ENCODE results near the gene NSMCE1. TPM values are rescaled to one million over a fixed set of nuclear protein-coding genes. Genes with fewer than 3 reads are reported as not detected.
"Not testable (repeated sequence)": the region's sequence is repeated elsewhere in the genome, so short reads cannot be mapped to it uniquely, and the experiment has no call there.

Gene NSMCE1
- total and polyA plus RNA-seq, 2 donors (not counting 1 experiment from before 2014, with no cell fraction given) = 29.0 to 61.9 TPM

DNA sequence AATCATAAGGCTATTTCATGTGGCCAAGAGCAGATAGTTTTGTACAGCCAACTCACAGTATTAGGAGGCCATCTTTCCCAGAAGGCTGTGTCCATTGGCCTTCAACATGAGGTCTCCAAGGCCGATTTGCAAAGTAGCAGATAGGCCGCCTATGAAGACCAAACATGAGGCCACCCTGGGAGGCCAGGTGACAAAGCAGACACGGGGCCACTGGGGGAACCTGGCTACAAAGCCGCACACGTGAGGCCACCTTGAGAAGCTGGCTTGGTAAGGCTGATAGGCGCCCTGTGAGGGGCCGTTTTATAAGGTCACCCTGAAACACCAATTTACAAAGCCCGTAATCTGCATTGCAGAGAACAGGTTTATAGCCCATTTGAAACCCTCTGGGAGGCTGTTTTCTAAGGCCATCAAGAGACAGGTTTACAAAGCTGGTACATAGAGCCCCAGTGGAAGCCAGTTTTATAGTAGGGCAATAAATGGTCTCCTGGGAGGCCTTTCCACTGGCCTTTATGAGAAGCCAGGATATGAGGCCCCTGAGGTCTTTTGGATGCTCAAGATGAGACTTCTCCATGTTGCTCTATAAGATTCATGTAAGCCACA, 60.4 kb downstream of the NSMCE1 start:
- no peak overlapping the region for H3K27ac ChIP-seq (ENCODE audit: low read length in 2 of 2)
- Mint-ChIP-seq H3K27me3 (no peaks in the 10 kb centered on the region), H3K9me3 (ENCODE audit: insufficient read depth) (no peaks in the 10 kb centered on the region), H3K4me1 (peaks cover 25% of the 10 kb centered on the region), H3K4me3 (no peak overlapping the region), H3K27ac (no peak overlapping the region)
- H3K36me3 ChIP-seq (replicated peaks in 1 of 2; ENCODE audit: control extremely low read depth in 1 of 2, control insufficient read depth in 1 of 2, extremely low read depth in 1 of 2, insufficient read depth in 2 of 2, low read length in 1 of 2) = peaks cover 0 to 20% of the 10 kb centered on the region in 2 experiments
- no peak overlapping the region for H2AFZ ChIP-seq (ENCODE audit: insufficient read depth, low read depth, low read length, poor library complexity, severe bottlenecking)
- no peak overlapping the region for H3K4me3 ChIP-seq (ENCODE audit: control extremely low read depth in 1 of 5, extremely low read depth in 1 of 5, insufficient read depth in 1 of 5, low read depth in 2 of 5, low read length in 4 of 5)
- TF ChIP-seq, protein P1, sequence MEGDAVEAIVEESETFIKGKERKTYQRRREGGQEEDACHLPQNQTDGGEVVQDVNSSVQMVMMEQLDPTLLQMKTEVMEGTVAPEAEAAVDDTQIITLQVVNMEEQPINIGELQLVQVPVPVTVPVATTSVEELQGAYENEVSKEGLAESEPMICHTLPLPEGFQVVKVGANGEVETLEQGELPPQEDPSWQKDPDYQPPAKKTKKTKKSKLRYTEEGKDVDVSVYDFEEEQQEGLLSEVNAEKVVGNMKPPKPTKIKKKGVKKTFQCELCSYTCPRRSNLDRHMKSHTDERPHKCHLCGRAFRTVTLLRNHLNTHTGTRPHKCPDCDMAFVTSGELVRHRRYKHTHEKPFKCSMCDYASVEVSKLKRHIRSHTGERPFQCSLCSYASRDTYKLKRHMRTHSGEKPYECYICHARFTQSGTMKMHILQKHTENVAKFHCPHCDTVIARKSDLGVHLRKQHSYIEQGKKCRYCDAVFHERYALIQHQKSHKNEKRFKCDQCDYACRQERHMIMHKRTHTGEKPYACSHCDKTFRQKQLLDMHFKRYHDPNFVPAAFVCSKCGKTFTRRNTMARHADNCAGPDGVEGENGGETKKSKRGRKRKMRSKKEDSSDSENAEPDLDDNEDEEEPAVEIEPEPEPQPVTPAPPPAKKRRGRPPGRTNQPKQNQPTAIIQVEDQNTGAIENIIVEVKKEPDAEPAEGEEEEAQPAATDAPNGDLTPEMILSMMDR (IDR thresholded peaks at IDR 0.05) = no peak
- no peak for TF ChIP-seq EZH2 (IDR thresholded peaks at IDR 0.05; ENCODE audit: borderline replicate concordance, insufficient read depth, low read depth, low read length, poor library complexity, severe bottlenecking)
- no peaks in the 10 kb centered on the region for H3K9me3 ChIP-seq (ENCODE audit: control extremely low read depth in 1 of 3, control insufficient read depth in 2 of 3, insufficient read depth in 1 of 3, low read length in 2 of 3)
- intact Hi-C loops (cut with micrococcal nuclease) = no loop called here
- no peaks in the 10 kb centered on the region for H4K20me1 ChIP-seq (ENCODE audit: control insufficient read depth, insufficient read depth, low read length, poor library complexity, severe bottlenecking)
- no peaks in the 10 kb centered on the region for H3K27me3 ChIP-seq (replicated peaks in 1 of 4; ENCODE audit: control extremely low read depth in 1 of 4, control insufficient read depth in 3 of 4, insufficient read depth in 4 of 4, low read length in 3 of 4)
- POLR2A ChIA-PET = no interaction called here
- ATAC-seq (ENCODE audit: low read depth) (no peak), DNase-seq (no peak)
- H3K4me1 ChIP-seq (ENCODE audit: control insufficient read depth in 2 of 2, insufficient read depth in 2 of 2, low read length in 2 of 2) = peaks cover 21 to 25% of the 10 kb centered on the region in 2 donors
- peaks cover 54% of the 10 kb centered on the region for H3K79me2 ChIP-seq (ENCODE audit: control insufficient read depth, insufficient read depth, low read length)
- H3K9ac ChIP-seq (ENCODE audit: low read length) = no peak overlapping the region
- H3K4me2 ChIP-seq (replicated peaks; ENCODE audit: low read depth, low read length, poor library complexity, severe bottlenecking) = no peak overlapping the region
- CTCF ChIA-PET = interaction anchor here (0.7 to 2.4 kb wide), 2 partner anchors 29 to 53 kb away, joined by 3 to 8 read pairs; no protein-coding TSS in a partner anchor
- 97% methylated on average over 8 of the region's 8 CpGs for WGBS (ENCODE audit: insufficient coverage)

DNA sequence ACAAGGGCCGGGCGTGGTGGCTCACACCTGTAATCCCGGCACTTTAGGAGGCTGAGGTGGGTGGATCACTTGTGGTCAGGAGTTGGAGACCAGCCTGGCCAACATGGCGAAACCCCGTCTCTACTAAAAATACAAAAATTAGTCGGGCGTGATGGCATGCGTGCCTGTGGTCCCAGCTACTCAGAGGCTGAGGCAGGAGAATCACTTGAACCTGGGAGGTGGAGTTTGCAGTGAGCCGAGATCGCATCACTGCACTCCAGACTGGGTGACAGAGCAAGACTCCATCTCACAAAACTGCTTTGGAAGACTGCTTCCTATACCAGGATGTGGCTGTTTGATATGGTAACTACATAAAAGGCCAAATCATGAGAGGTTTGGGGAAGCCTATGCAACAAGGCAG, 61.5 kb downstream of the NSMCE1 start:
- 91% methylated on average over 6 of the region's 10 CpGs for WGBS (ENCODE audit: insufficient coverage)
- H3K27ac ChIP-seq (ENCODE audit: low read length in 2 of 2); CTCF ChIA-PET; H3K9me3 Mint-ChIP-seq (ENCODE audit: insufficient read depth); H3K27me3 Mint-ChIP-seq; H3K4me3 Mint-ChIP-seq; POLR2A ChIA-PET; H3K4me3 ChIP-seq (ENCODE audit: control extremely low read depth in 1 of 5, extremely low read depth in 1 of 5, insufficient read depth in 1 of 5, low read depth in 2 of 5, low read length in 4 of 5); H3K27me3 ChIP-seq (replicated peaks in 1 of 4; ENCODE audit: control extremely low read depth in 1 of 4, control insufficient read depth in 3 of 4, insufficient read depth in 4 of 4, low read length in 3 of 4); H3K9me3 ChIP-seq (ENCODE audit: control extremely low read depth in 1 of 3, control insufficient read depth in 2 of 3, insufficient read depth in 1 of 3, low read length in 2 of 3); intact Hi-C loops (cut with micrococcal nuclease); H2AFZ ChIP-seq (ENCODE audit: insufficient read depth, low read depth, low read length, poor library complexity, severe bottlenecking); DNase-seq; H3K4me2 ChIP-seq (replicated peaks; ENCODE audit: low read depth, low read length, poor library complexity, severe bottlenecking); ATAC-seq (ENCODE audit: low read depth); H3K9ac ChIP-seq (ENCODE audit: low read length); H3K27ac Mint-ChIP-seq; H4K20me1 ChIP-seq (ENCODE audit: control insufficient read depth, insufficient read depth, low read length, poor library complexity, severe bottlenecking): not testable (repeated sequence)
- Histone ChIP-seq H3K4me1 (ENCODE audit: control insufficient read depth in 2 of 2, insufficient read depth in 2 of 2, low read length in 2 of 2) (peaks cover 28 to 34% of the 10 kb centered on the region in 2 donors), H3K36me3 (replicated peaks in 1 of 2; ENCODE audit: control extremely low read depth in 1 of 2, control insufficient read depth in 1 of 2, extremely low read depth in 1 of 2, insufficient read depth in 2 of 2, low read length in 1 of 2) (peaks cover 0 to 20% of the 10 kb centered on the region in 2 experiments), H3K79me2 (ENCODE audit: control insufficient read depth, insufficient read depth, low read length) (peaks cover 54% of the 10 kb centered on the region)
- peaks cover 36% of the 10 kb centered on the region for H3K4me1 Mint-ChIP-seq

Data from B cell (primary cell).